Fibroblast of lung (primary cell): ENCODE measurements around the gene SLC9B2. TPM values are rescaled to one million over a fixed set of nuclear protein-coding genes. Genes with fewer than 3 reads are reported as not detected.

Experiments used
- DNase-seq, 2 donors: peaks; one replicate each; pipeline versions ENCODE4 v3.0.0 to v3.0.0-alpha.2; 2010; ENCODE audit warnings: low read depth in 2 of 2
- H2AFZ ChIP-seq: 2 replicates; pipeline ENCODE4 v1.5.1; 2012; ENCODE audit warnings: low read length, control low read depth, inconsistent platforms
- H3K27ac ChIP-seq: 2 replicates; pipeline ENCODE4 v1.5.1; 2011; ENCODE audit warnings: low read length, control low read depth; ENCODE audit not compliant: insufficient read depth
- H3K27me3 ChIP-seq: 2 replicates; pipeline ENCODE4 v1.5.1; 2011; ENCODE audit warnings: mild to moderate bottlenecking, low read length; ENCODE audit not compliant: control insufficient read depth, insufficient read depth
- H3K36me3 ChIP-seq: 2 replicates; pipeline ENCODE4 v1.5.1; 2011; ENCODE audit warnings: low read length; ENCODE audit not compliant: control insufficient read depth, insufficient read depth
- H3K4me1 ChIP-seq: 2 replicates; pipeline ENCODE4 v1.5.1; 2011; ENCODE audit warnings: low read length; ENCODE audit not compliant: control insufficient read depth, insufficient read depth; ENCODE audit errors: extremely low read depth
- H3K4me2 ChIP-seq: 2 replicates; pipeline ENCODE4 v1.5.1; 2011; ENCODE audit warnings: low read length, control low read depth; ENCODE audit not compliant: insufficient read depth; ENCODE audit errors: extremely low read depth
- H3K4me3 ChIP-seq, 4 experiments: fragments of 200-600 bp in 1 of 4; sonication (generic) in 1 of 4; replicated peaks in 1 of 4; 2 replicates each; pipeline ENCODE4 v1.5.1; 2011 to 2016; ENCODE audit warnings: low read length in 4 of 4, low read depth in 3 of 4, mild to moderate bottlenecking in 3 of 4, control low read depth in 2 of 4, inconsistent platforms in 1 of 4, mixed read lengths in 1 of 4; ENCODE audit not compliant: insufficient read depth in 1 of 4; ENCODE audit errors: control extremely low read depth in 1 of 4
- H3K79me2 ChIP-seq: 2 replicates; pipeline ENCODE4 v1.5.1; 2012; ENCODE audit warnings: mild to moderate bottlenecking, low read length, inconsistent platforms; ENCODE audit not compliant: control insufficient read depth, insufficient read depth
- H3K9ac ChIP-seq: 2 replicates; pipeline ENCODE4 v1.5.1; 2011; ENCODE audit warnings: mild to moderate bottlenecking, low read length, control low read depth; ENCODE audit not compliant: insufficient read depth
- H3K9me3 ChIP-seq: 2 replicates; pipeline ENCODE4 v1.5.1; 2012; ENCODE audit warnings: low read depth, low read length; ENCODE audit not compliant: control insufficient read depth, insufficient read depth
- H4K20me1 ChIP-seq: 2 replicates; pipeline ENCODE4 v1.5.1; 2011; ENCODE audit warnings: low read length; ENCODE audit not compliant: control insufficient read depth, insufficient read depth; ENCODE audit errors: extremely low read depth
- CTCF ChIP-seq, 2 donors: IDR thresholded peaks in 1 of 2; conservative IDR thresholded peaks in 1 of 2; 1 replicate in 1 of 2; 2 replicates in 1 of 2; pipeline ENCODE4 v1.5.1; 2011 to 2012; ENCODE audit warnings: low read length in 2 of 2, control low read depth in 1 of 2, inconsistent platforms in 1 of 2, low read depth in 1 of 2, mild to moderate bottlenecking in 1 of 2
- EZH2 ChIP-seq: IDR thresholded peaks from 2 replicates; pipeline ENCODE4 v1.5.1; 2012; ENCODE audit warnings: low read length, control low read depth, mild to moderate bottlenecking; ENCODE audit errors: missing control alignments
- polyA plus RNA-seq, 2 donors: library from polyadenylated mRNA; depleted of rRNA in 1 of 2; stranded (reverse) in 1 of 2; unstranded in 1 of 2; fragments of >200 nt; gene quantifications; 2 replicates each; pipeline ENCODE4 v1.2.1, GENCODE V29; 2011 to 2012; ENCODE audit warnings: missing spikeins in 1 of 2
- total RNA-seq: library from RNA; depleted of rRNA; stranded (reverse); fragments of >200 nt; gene quantifications from 2 replicates; pipeline ENCODE4 v1.2.1, GENCODE V29; 2014

SLC9B2 gene
- total and polyA plus RNA-seq, 2 donors (not counting 1 experiment from before 2014, with no cell fraction given) = 14.8 to 17.5 TPM

DNA sequence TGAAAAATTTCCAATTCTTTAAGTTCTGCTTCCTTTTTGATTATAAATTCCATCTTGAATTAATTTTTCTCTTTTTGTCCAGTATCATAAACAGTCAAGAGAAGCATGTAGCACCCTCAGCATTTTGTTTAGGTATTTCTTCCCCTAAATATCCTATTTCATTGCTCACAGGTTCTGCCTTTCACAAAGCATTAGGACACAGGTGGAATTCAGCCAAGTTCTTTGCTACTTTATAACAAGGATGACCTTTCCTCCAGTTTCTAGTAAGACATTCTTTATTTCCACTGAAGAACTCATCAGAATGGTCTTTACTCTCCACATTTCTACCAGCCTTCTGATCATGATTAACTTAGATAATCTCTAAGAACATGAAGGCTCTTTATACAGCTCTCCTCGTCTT is 64.5 kb downstream of the SLC9B2 start:
- Histone ChIP-seq H3K27ac (no peak overlapping the region), H3K36me3 (no peaks in the 10 kb centered on the region), H3K27me3 (no peaks in the 10 kb centered on the region), H4K20me1 (no peaks in the 10 kb centered on the region), H3K9ac (no peak overlapping the region), H2AFZ (no peak overlapping the region), H3K4me1 (no peaks in the 10 kb centered on the region), H3K9me3 (no peaks in the 10 kb centered on the region), H3K4me3 (no peak overlapping the region), H3K4me2 (no peak overlapping the region), H3K79me2 (no peaks in the 10 kb centered on the region)
- peak; percentile 63 to 82 for DNase-seq
- TF ChIP-seq EZH2 (no peak), CTCF (conservative IDR thresholded peaks at IDR 0.05 in 1 of 2, IDR thresholded peaks at IDR 0.05 in 1 of 2; ENCODE audit: low read depth in 1 of 2, low read length in 2 of 2) (no peak)

GRCh38 chr4:103011378-103012025 is 65.1 kb downstream of the SLC9B2 start:
- H3K9ac ChIP-seq = no peak overlapping the region
- no peaks in the 10 kb centered on the region for H3K27me3 ChIP-seq
- no peaks in the 10 kb centered on the region for H3K79me2 ChIP-seq
- H4K20me1 ChIP-seq = no peaks in the 10 kb centered on the region
- H3K4me2 ChIP-seq = no peak overlapping the region
- no peaks in the 10 kb centered on the region for H3K9me3 ChIP-seq
- H3K4me3 ChIP-seq = no peak overlapping the region
- H3K27ac ChIP-seq = no peak overlapping the region
- H2AFZ ChIP-seq = no peak overlapping the region
- no peaks in the 10 kb centered on the region for H3K36me3 ChIP-seq
- TF ChIP-seq EZH2 (no peak), CTCF (conservative IDR thresholded peaks at IDR 0.05 in 1 of 2, IDR thresholded peaks at IDR 0.05 in 1 of 2; ENCODE audit: low read depth in 1 of 2, low read length in 2 of 2) (no peak)
- no peaks in the 10 kb centered on the region for H3K4me1 ChIP-seq
- DNase-seq = peak; percentile 17 to 58

DNA sequence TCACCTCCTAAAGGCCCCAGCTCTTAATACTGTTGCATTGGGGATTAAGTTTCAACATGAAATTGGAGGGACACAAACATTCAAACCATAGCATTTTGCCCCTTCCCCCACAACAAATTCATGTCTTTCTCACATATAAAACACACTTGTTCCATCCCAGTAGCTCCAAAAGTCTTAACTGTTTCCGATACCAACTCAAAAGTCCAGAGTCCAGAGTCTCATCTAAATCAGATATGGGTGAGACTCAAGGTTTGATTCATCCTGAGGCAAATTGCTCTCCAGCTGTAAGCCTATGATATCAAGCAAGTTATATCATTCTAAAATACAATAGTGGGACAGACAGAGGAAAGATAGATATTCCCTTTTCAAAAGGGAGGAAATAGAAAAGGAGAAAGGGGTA is 65.8 kb downstream of the SLC9B2 start:
- Histone ChIP-seq H3K4me3 (no peak overlapping the region), H2AFZ (no peak overlapping the region), H3K4me1 (no peaks in the 10 kb centered on the region), H3K79me2 (no peaks in the 10 kb centered on the region), H3K4me2 (no peak overlapping the region), H3K9ac (no peak overlapping the region), H3K36me3 (no peaks in the 10 kb centered on the region), H3K27ac (no peak overlapping the region), H3K27me3 (no peaks in the 10 kb centered on the region), H3K9me3 (no peaks in the 10 kb centered on the region), H4K20me1 (no peaks in the 10 kb centered on the region)
- TF ChIP-seq EZH2 (no peak), CTCF (conservative IDR thresholded peaks at IDR 0.05 in 1 of 2, IDR thresholded peaks at IDR 0.05 in 1 of 2; ENCODE audit: low read depth in 1 of 2, low read length in 2 of 2) (no peak)
- no peak for DNase-seq
